Dermis blood vessel endothelial cell (primary cell): ENCODE results near the gene SH2D6. TPM values are rescaled to one million over a fixed set of nuclear protein-coding genes. Genes with fewer than 3 reads are reported as not detected.
"Not testable (repeated sequence)": the region's sequence is repeated elsewhere in the genome, so short reads cannot be mapped to it uniquely, and the experiment has no call there.

ENCODE experiments used
- DNase-seq: peaks from one replicate; pipeline ENCODE4 v3.0.0; 2010
- total RNA-seq: library from RNA; depleted of rRNA; stranded (reverse); fragments of >200 nt; gene quantifications from 2 replicates; pipeline ENCODE4 v1.2.3, GENCODE V29; 2014

The SH2D6 gene
- total RNA-seq: not detected in 2 replicates

DNA sequence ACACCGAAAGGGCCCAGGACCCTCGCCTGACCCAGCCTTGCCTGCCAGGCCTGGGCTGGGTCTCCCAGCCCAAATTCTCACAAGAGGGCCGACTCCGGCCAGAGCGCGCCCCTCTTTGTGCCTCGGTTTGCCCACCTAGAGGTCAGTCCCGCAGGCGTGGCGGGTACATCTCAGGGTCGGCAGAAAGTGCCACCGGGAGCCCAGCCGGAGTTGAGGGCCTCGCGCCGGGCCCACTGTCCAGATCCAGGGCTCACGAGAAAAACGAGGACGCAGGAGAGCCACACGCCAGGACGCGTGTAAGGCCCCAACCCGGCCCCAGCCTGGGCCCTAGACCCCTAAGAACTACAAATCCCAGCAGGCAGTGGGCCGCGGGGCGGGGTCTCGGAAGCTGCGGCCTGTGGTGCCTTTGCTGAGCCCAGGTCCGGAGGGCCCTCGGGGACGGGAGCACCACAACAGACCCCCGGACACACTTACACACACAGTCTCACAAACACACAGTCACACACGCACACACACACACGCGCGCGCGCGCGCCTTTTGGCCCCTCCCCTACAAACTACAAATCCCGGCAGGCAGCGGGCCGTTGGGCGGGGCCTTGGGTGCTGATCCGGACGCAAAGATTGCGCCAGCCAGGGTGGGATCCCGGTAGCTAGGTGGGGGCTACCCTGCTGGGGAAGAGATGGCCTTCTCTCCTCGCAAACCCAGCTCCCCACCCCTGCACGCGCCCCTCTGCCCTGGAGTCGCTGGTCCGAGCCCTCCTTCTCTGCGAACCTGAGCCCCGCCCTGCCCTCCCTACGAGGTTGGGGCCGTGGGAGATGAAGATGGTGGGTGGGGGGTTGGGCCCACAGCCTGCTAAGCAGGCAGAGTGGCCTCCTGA, at the start of gene SH2D6:
SH2D6 (plus strand) TSS at position 583 of the 877 bp plus-strand sequence. CDS start 10,752 bp downstream, outside the sequence.
- DNase-seq: peak; percentile 85

DNA sequence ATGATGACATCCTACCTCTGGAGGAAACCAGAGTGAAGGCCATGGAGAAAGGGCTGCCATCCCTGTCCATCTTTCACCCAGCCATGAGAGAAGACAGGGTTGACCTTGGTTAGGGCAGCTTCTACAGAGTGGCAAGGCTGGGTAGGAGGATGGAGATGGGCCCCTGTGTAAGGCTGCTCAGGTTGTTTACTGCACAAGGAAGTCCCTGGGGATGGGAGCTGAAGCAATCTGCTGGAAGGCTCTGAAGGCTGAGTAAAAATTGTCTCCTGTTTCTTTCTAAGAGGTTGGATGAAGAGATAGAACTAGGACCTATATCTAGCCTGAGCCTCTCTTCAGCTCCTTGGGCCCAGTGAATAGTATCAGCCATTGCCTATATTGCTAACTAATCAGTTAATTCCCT, 49.6 kb upstream of the SH2D6 start:
- no peak for DNase-seq

DNA sequence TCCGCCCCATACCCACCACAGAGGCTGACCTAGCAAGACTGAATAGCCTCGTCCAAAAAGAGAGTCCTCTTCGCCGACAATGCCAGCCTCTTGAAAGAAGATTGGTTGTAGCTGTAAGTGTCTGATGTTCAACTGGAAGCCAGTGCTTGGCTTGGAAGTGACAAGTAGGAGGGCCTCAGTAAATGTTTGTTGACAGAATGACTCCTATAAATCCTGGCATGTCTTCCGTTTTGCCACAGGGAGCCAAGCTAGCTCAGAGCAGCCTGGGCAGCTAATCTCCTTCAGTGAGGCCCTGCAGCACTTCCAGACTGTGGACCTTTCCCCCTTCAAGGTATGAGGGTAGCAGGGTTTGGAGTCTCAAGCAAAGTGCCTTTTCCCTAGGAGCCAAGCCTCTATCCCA, 49.0 kb upstream of the SH2D6 start:
- DNase-seq: no peak

DNA sequence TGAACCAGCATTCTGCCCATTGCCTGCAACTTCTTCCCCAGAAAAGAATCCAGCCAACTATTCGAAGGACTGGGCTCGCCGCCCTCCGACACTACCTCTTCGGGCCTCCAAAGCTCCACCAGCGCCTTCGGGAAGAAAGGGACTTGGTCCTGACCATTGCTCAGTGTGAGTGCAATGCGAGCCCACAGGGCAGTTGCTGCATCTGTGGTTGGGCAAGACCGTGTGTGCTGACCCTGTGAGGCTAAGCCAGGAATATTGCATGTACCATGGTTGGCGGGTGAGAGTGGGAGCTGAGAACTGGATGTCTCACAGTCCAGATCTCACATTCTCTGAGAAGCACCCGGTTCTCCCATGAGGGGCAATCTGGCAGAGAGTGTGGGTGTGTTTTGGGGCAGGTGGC, 47.5 kb upstream of the SH2D6 start:
- no peak for DNase-seq

DNA sequence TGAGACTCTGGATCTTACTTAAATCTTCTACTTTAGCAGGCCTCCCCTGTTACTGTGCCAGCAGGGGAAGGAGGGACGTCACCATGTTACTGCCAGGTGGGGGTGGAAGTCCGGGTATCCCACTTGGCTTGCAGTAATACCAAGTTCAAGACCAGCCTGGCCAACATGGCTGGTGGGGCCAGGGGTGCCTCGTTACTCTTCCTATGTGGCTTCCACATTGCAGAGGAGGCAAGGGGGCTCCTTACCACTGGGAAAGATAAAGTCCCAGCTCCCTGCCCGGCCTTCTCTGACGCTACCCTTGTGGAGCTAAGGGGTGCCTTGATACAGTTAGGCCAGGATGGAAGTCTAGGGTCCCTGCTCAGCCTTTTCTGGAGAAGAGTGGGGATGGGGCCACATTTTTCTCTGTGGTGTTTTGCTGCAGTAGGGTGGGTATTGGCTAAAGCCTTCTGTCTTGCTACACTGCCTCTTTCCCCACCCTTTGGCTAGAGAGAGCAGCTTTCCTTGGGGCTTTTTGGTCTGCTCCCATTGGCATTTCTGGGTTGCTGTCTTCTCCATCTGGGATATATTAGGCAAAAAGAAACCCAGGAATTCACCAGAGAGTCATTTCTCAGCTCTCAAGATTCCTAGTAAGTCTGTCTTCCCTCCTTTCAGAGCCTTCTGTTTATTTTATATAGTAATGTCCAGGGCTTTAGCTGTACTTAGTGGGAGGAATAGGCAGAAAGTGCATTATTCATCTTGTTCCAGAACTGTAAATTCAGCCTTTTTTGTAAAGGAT, 42.0 kb upstream of the SH2D6 start:
- no peak for DNase-seq

DNA sequence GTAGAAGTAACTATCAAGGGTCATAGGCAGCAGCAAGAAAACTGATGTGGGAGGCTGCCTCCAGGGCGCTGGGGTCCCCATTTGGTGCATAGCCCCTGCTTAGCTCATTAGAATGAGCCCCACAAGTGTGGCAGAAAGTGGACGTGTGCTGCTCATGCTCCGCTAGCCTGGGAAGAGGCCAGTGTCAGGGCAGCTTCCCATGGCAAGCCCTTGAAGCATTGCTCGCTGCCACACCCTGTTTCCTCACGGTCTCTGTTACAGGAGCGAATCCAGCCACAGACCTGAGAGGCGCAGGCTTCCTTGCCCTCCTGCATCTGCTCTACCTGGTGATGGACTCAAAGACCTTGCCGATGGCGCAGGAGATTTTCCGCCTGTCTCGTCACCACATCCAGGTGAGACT, 41.4 kb upstream of the SH2D6 start:
- DNase-seq: no peak

DNA sequence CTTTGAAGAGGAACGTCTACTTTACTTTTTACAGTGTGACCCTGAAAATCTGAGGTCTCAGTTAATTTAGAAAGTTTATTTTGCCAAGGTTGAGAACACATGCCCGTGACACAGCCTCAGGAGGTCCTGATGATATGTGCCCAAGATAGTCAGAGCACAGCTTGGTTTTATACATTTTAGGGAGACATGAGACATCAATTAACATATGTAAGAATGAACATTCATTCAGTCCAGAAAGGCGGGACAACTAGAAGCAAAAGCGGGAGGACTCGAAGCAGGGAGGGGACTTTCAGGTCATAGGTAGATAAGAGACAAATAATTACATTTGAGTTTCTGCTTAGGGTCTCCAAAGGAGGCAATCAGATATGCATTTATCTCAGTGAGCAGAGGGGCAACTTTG, 40.3 kb upstream of the SH2D6 start:
- DNase-seq: no peak

DNA sequence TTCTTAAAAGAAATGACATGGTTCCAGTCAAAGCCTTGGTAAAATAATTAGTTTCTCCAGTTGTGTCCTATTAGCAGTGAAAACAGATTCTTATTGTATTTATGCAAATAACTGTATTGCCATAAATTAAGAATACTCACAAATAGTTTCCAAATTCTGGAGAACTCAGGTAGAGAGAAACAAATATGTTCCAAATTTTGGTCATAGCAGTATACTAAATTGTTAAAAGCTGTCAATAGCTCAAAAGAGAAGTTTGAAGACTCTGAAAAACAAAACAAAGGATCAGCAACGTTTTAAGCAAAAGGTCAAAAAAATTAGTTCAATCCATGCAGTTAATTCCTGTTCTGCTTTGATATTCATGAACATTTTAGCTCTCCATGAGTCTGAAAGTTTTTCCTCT, 38.5 kb upstream of the SH2D6 start:
- DNase-seq: no peak

DNA sequence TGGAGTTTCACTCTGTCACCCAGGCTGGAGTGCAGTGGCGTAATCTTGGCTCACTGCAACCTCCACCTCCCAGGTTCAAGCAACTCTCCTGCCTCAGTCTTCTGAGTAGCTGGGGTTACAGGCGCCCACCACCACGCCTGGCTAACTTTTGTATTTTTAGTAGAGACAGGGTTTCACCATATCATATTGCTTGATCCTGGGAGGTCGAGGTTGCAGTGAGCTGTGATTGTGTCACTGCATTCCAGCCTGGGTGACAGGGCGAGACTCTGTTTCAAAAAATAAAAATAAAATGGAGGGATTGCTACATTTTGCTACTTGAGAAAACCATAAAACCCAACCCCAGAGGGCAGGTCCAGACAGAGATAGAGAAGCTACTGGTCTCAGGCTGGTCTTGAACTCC, 35.4 kb upstream of the SH2D6 start:
- not testable (repeated sequence) for DNase-seq

DNA sequence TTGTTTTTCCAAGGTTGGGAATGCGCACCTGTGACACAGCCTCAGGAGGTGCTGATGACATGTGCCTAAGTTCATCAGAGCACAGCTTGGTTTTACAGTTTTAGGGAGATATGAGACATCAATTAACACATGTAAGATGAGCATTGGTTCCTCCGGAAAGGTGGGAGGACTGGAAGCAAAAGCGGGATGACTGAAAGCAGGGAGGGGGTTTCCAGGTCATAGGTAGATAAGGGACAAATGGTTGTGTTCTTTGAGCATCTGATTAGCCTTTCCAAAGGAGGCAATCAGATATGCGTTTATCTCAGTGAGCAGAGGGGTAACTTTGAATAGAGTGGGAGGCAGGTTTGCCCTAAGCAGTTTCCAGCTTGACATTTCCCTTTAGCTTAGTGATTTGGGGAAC, 34.7 kb upstream of the SH2D6 start:
- no peak for DNase-seq

DNA sequence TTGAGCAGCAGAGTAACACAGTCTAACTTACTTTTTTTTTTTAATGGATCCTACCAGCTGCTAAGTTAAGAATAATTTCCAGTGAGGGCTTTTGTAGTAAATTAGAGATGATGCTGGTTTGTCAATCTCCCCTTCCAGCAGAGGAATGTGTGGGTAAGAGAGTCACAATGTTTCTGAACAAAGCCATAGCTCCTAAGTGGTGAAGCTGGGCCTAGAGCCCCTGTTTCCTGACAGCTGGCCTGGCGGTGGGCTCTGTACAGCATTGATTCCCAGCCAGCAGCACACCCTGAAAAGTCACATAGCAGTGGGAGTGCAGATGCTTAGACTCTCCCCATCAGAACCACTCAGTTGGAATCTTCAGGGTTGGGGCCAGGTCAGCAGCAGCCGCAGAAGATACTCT, 32.8 kb upstream of the SH2D6 start:
- no peak for DNase-seq

DNA sequence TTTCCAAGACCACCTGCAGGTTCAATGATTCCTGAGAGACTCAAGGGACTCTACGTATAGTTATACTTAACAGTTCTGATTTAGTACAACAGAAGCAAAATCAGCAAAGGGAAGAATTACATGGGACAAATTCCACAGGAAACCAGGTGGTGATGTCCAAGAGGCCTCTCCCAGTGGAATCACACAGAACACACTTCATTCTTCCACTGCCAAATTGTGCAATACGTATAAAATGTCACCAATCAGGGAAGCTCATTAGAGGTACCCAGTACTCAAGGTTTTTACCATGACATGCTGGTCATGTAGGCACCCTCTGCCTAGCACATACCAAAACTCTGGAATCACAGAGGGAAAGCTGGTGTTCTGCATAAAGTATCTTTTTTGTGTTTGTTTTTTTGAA, 30.8 kb upstream of the SH2D6 start:
- no peak for DNase-seq

DNA sequence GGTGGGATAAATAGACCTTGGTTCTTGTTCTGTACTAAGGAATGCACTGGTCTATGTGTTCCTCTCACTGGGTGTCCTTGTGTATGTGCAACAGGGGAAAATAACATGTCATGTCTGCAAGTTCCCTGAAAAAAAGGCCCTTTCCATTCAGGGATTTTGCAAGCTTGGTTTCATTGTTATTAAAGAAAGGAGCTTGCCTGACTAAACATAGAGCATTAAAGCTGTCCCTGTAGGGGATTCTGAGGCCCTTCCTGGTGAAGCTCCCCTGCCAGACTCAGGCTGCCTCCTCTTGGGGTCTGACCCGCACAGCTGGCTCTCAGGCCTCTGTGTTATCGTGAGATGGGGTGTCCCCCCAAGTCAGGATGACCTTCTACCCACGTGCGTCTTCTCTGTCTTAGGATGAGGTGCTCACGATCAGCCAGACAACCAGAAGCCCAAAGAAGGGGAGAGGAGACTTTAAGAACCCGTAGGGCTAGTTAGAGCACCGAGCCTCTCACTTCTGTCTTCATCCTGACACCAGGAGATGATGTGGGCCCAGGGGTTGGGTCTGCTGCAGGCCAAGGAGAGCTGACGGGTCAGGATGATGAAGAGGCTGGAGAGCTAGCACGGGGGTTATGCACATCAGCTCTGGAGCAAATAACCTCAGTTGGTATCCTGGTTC, 29.5 kb upstream of the SH2D6 start:
- no peak for DNase-seq

DNA sequence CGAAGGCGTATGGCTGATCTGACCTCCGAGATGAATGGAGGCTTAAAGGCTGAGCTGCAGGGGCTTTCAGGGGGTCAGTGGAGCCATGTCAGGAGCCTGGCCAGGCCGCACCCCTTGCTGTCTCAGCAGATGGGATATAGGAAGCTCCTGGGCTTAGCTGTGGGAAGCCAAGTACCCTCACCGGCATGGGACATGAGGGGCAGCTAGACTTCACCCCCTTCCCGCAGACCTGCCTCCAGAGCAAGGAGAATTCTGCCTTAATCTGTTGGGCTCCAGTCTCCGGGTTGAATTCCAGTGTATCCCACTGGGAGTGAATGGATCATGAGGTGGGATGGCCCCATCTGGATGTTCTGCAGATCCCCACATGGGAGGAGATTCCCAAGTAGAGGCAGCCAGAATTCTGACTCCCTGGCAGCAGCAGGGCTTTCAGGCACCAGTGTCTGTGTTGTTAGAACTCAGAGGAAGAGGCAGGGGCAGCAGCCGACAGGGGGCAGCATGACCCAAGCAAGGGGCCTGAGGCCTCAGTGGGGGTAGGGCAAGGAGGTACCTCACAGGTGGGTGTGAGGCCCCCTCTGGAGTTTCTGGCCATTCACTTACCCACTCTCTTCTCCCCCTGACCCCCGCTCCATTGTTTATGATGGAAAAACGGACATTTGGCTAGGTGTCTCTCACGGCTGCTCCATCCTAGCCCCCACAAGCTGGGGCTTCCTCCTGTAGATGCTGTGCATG, 27.4 kb upstream of the SH2D6 start:
- DNase-seq: peak; percentile 67

DNA sequence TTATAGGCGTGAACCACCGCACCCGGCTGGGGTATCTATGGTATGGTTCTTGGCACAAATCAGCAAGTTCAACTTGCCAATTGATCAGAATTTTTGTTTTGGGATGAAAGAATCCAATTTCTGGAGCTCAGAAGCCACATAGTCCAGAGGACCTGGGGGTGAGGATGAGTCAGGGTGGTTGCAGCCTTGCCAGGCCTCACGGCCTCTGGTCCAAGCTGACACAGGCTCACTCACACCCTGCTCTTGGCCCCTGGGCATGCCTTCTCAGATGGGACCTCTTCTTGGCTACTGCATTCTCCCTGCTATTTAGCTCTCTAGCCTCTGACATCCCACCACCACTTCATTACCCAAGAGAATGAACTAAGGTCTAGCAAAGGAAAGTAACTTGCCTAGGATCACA, 24.7 kb upstream of the SH2D6 start:
- no peak for DNase-seq

DNA sequence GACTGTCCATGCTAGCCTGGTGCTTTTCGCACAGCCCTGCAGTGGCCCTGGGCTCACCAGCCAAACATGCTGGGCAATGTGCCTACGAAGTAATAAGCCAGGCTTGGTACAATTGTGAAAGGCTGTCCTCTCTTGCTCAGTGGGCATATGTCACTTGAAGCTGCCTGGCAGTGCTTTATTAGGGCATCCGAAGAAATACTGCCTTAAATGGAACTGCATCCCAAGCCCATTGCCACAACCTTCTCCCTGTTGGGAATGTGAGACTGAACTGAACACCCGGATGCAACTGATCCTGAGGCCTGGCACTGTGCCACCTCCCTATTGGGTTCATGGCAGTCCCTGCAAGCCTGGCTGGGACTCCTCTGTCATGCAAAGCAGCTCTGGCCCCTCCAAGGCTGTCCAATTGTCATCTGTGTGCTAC, 24.2 kb upstream of the SH2D6 start:
- no peak for DNase-seq

DNA sequence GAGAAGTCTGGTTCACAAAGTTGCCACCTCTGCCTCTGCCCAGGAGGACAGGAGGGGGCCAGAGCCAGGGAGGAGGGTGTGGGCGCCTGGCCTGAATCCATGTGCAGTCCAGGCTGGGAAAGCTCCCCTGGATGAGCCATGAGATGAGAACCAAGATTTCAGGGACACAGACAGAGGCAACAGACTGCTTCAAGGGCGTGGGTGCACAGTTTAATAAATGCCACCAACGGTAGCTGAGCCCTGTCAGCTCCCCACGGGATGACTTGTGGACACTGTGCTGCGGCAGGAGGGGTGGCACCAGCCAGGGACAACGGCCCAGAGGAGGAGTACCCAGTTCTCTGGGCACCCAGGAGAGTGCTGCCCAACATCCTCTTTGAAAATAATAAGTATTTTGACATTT, 23.5 kb upstream of the SH2D6 start:
- no peak for DNase-seq

DNA sequence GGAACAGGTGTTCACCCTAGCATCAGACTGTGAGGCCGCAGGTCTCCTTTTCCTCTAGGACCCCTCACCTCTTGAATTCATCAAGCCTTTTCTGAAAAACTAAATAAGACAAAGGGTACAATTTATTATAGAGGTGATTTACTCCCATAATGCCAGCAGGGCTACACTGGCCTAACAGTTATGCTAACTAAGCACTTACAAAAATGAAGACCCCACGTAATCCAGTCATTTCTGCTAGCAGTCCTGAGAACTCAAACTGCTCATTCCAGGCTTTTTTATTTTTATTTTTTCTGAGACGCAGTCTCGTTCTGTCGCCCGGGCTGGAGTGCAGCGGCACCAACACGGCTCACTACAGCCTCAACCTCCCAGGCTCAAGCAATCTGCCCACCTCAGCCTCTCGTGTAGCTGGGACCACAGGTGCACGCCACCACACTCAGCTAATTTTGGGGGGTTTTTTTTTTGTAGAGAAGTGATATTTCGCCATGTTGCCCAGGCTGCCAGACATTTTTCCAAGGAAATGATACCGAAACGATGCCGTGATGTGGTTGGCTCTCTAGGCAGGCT, 22.5 kb upstream of the SH2D6 start:
- DNase-seq: no peak

DNA sequence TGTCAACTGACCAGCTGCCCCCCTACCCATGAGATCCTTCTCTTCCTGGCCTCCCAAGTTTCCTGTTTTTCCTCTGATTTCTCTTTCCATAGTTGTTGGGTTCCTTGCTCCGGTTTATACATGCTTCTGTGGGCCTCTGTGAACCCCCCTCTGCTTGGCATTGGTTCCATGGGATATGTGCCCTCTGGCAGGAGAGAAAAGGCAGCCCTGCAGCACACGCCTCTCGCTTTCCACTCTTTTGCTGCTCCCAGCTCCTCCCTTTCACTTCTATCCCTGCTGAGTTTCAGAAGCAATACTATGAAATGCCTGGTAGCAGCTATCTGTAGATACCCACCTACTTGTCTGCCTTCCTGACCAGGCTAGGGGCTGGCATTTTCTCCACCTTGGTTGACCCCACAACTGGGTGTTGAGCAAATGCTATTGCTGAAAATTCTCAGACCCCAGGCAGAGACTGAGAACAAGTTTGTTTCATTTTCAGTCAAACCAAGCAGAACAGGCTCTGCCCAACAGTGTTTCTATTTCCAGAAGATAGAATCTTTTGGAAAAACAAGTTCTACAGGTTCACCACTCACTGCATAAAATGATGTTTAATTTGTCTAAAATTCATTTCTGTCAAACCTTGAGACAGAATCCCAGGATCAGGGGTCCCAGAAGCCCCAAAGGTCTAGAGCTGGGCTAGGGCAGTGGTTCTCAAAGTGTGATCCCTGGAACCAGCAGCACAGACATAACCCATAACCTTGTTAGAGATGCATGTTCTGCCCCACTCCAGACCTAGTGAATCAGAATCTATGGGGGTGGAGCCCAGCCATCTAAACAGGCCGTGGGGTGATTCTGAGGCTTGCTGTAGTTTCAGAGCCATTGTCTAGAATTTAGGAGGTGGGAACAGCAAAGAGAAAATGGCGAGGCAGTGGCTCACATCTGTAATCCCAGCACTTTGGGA, 21.7 kb upstream of the SH2D6 start:
- no peak for DNase-seq

DNA sequence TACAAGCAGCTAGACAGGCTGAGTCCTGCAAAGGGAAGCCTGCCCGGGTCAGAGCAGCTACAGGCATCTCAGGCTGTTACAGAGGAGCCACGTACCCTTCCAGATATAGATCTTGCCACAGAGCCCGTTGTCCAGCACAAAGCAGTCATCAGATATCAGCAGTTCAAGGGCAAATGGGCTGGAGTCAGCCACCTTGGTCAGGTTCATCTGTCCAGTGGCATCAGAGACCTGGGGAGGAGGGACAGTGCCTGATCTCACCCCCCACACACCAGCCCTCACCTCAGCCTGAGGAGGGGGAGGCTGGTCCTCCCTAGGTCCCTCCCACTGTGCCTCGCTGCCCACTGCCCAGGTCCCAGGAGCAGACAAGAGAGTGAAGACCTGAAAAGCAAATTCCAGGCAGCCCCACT, 20.6 kb upstream of the SH2D6 start:
- no peak for DNase-seq
